H9 (cell line): ENCODE data around the gene NLN. TPM values are rescaled to one million over a fixed set of nuclear protein-coding genes. Genes with fewer than 3 reads are reported as not detected.

Experiments
- DNase-seq: peaks from one replicate; pipeline ENCODE4 v3.0.0-alpha.2; 2017
- H2AFZ ChIP-seq: one replicate; pipeline ENCODE4 v1.6.1; 2013; ENCODE audit warnings: mild to moderate bottlenecking, low read length, control low read depth, moderate library complexity
- H2AK5ac ChIP-seq: 2 replicates; pipeline ENCODE4 v1.6.1; 2013; ENCODE audit warnings: low read length, control low read depth, mixed read lengths; ENCODE audit not compliant: insufficient read length
- H2BK120ac ChIP-seq: one replicate; pipeline ENCODE4 v1.6.1; 2013; ENCODE audit warnings: low read depth, mild to moderate bottlenecking, low read length, control low read depth, inconsistent platforms; ENCODE audit not compliant: poor library complexity, severe bottlenecking
- H2BK12ac ChIP-seq: 2 replicates; pipeline ENCODE4 v1.6.1; 2013; ENCODE audit warnings: low read length, control low read depth, mixed read lengths, low read depth; ENCODE audit not compliant: insufficient read length
- H2BK15ac ChIP-seq: 2 replicates; pipeline ENCODE4 v1.6.1; 2013; ENCODE audit warnings: low read depth, low read length, control low read depth
- H2BK20ac ChIP-seq: one replicate; pipeline ENCODE4 v1.6.1; 2013; ENCODE audit warnings: low read depth, mild to moderate bottlenecking, low read length, control low read depth, inconsistent platforms; ENCODE audit not compliant: poor library complexity, severe bottlenecking
- H2BK5ac ChIP-seq: 2 replicates; pipeline ENCODE4 v1.6.1; 2013; ENCODE audit warnings: low read length, control low read depth, mixed read lengths; ENCODE audit not compliant: insufficient read length
- H3K14ac ChIP-seq: 2 replicates; pipeline ENCODE4 v1.6.1; 2013; ENCODE audit warnings: low read length, control low read depth; ENCODE audit not compliant: insufficient read depth
- H3K18ac ChIP-seq: 2 replicates; pipeline ENCODE4 v1.6.1; 2013; ENCODE audit warnings: low read depth, mild to moderate bottlenecking, mixed read lengths, low read length, control low read depth; ENCODE audit not compliant: insufficient read length
- H3K23ac ChIP-seq: 2 replicates; pipeline ENCODE4 v1.6.1; 2013; ENCODE audit warnings: low read length, control low read depth, mixed read lengths, low read depth; ENCODE audit not compliant: insufficient read length
- H3K23me2 ChIP-seq: 2 replicates; pipeline ENCODE4 v1.6.1; 2013; ENCODE audit warnings: low read depth, mild to moderate bottlenecking, mixed read lengths, low read length, control low read depth; ENCODE audit not compliant: insufficient read length, poor library complexity, severe bottlenecking
- H3K27ac ChIP-seq: 2 replicates; pipeline ENCODE4 v1.5.1; 2013; ENCODE audit warnings: low read length, control low read depth, mixed read lengths, low read depth; ENCODE audit not compliant: insufficient read length
- H3K27me3 ChIP-seq: 2 replicates; pipeline ENCODE4 v1.6.1; 2013; ENCODE audit warnings: low read length, control low read depth, inconsistent platforms; ENCODE audit not compliant: insufficient read depth
- H3K4ac ChIP-seq: 2 replicates; pipeline ENCODE4 v1.6.1; 2013; ENCODE audit warnings: low read depth, mild to moderate bottlenecking, control low read depth, inconsistent platforms, low read length, moderate library complexity
- H3K4me1 ChIP-seq: 2 replicates; pipeline ENCODE4 v1.6.1; 2013; ENCODE audit warnings: low read length, control low read depth, inconsistent platforms; ENCODE audit not compliant: insufficient read depth
- H3K4me2 ChIP-seq: 2 replicates; pipeline ENCODE4 v1.6.1; 2013; ENCODE audit warnings: low read length, control low read depth, mixed read lengths; ENCODE audit not compliant: insufficient read length, insufficient read depth
- H3K56ac ChIP-seq: 2 replicates; pipeline ENCODE4 v1.6.1; 2013; ENCODE audit warnings: low read depth, mild to moderate bottlenecking, mixed read lengths, low read length, control low read depth; ENCODE audit not compliant: insufficient read length
- H3K79me1 ChIP-seq: 2 replicates; pipeline ENCODE4 v1.6.1; 2013; ENCODE audit warnings: low read depth, mild to moderate bottlenecking, moderate library complexity, low read length, control low read depth, inconsistent platforms; ENCODE audit not compliant: insufficient read depth, poor library complexity, severe bottlenecking
- H3K79me2 ChIP-seq: 2 replicates; pipeline ENCODE4 v1.6.1; 2013; ENCODE audit warnings: low read length, control low read depth, inconsistent platforms; ENCODE audit not compliant: insufficient read depth
- H3K9ac ChIP-seq: 2 replicates; pipeline ENCODE4 v1.6.1; 2013; ENCODE audit warnings: low read length, control low read depth, mixed read lengths; ENCODE audit not compliant: insufficient read length; ENCODE audit errors: extremely low read depth
- H3K9me3 ChIP-seq: one replicate; pipeline ENCODE4 v1.6.1; 2013; ENCODE audit warnings: low read depth, low read length, inconsistent platforms; ENCODE audit not compliant: control insufficient read depth
- H3T11ph ChIP-seq: one replicate; pipeline ENCODE4 v1.6.1; 2013; ENCODE audit warnings: mild to moderate bottlenecking, low read length, control low read depth, inconsistent platforms
- H4K20me1 ChIP-seq: one replicate; pipeline ENCODE4 v1.6.1; 2013; ENCODE audit not compliant: control insufficient read depth, insufficient read length, insufficient read depth
- H4K5ac ChIP-seq: 2 replicates; pipeline ENCODE4 v1.6.1; 2013; ENCODE audit warnings: low read depth, mild to moderate bottlenecking, mixed read lengths, low read length, control low read depth; ENCODE audit not compliant: insufficient read length
- H4K8ac ChIP-seq: replicated peaks from 2 replicates; pipeline ENCODE4 v1.6.1; 2013; ENCODE audit warnings: low read length, control low read depth, mixed read lengths, low read depth; ENCODE audit not compliant: insufficient read length
- H4K91ac ChIP-seq: 2 replicates; pipeline ENCODE4 v1.6.1; 2013; ENCODE audit warnings: low read depth, mild to moderate bottlenecking, moderate library complexity, mixed read lengths, low read length, control low read depth; ENCODE audit not compliant: insufficient read length
- H3K27ac Mint-ChIP-seq, 3 experiments: 2 replicates in 2 of 3; 3 replicates in 1 of 3; pipeline ENCODE4 v1.8.0; 2020 to 2021; ENCODE audit warnings: mixed read lengths in 3 of 3, mild to moderate bottlenecking in 1 of 3, moderate library complexity in 1 of 3
- H3K27me3 Mint-ChIP-seq: 2 replicates; pipeline ENCODE4 v1.8.0; 2021; ENCODE audit warnings: low read depth, mild to moderate bottlenecking, moderate library complexity, mixed read lengths
- H3K36me3 Mint-ChIP-seq, 3 experiments: 2 replicates in 2 of 3; 3 replicates in 1 of 3; pipeline ENCODE4 v1.8.0; 2020 to 2021; ENCODE audit warnings: low read depth in 3 of 3, mixed read lengths in 3 of 3; ENCODE audit not compliant: insufficient read depth in 1 of 3
- H3K4me1 Mint-ChIP-seq, 2 experiments: 2 replicates each; pipeline ENCODE4 v1.8.0; 2020; ENCODE audit warnings: mixed read lengths in 2 of 2
- H3K4me3 Mint-ChIP-seq, 2 experiments: 2 replicates in 1 of 2; 3 replicates in 1 of 2; pipeline ENCODE4 v1.8.0; 2020 to 2021; ENCODE audit warnings: mild to moderate bottlenecking in 2 of 2, mixed read lengths in 2 of 2, moderate library complexity in 1 of 2
- H3K9me3 Mint-ChIP-seq, 2 experiments: 2 replicates in 1 of 2; 3 replicates in 1 of 2; pipeline ENCODE4 v1.8.0; 2020; ENCODE audit warnings: mild to moderate bottlenecking in 2 of 2, mixed read lengths in 2 of 2, moderate library complexity in 1 of 2
- total RNA-seq: library from RNA; stranded (reverse); gene quantifications from 2 replicates; pipeline ENCODE4 v1.2.1, GENCODE V29; 2021
- TF ChIP-seq, protein P1 (sequence below): fragments of 200-600 bp; sonication (generic); conservative IDR thresholded peaks from 3 replicates; pipeline ENCODE4 v1.8.0; 2021; ENCODE audit warnings: antibody characterized with exemption, mild to moderate bottlenecking

NLN gene
- total RNA-seq, 1 experiment from 2014 or later, result 137 TPM

DNA sequence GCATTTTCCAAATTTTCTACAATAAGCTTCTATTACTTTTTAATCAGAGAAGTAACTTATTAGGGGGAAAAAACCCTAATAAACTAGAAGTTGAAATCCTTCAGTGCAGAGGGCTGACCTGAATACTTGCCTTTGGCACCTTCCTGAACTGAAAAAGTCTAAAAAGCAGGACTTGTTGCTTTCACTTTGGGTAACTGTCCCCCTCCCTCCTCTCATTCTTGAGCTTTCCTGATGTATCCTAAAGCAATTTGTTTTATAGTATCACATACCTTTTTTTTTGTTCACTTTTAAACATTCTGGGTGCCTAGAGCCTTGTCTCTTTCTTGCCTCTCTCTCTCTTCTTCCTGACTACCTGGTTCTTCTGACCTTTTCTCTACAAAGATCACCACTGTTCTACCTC, 140.4 kb downstream of the NLN start:
- Histone ChIP-seq H3K18ac (no peak overlapping the region), H3K27me3 (no peaks in the 10 kb centered on the region), H2AK5ac (no peak overlapping the region), H4K5ac (no peak overlapping the region), H3K56ac (no peak overlapping the region), H3K14ac (no peak overlapping the region), H3K27ac (no peak overlapping the region), H2BK12ac (no peak overlapping the region), H2BK5ac (no peak overlapping the region), H2BK15ac (no peak overlapping the region), H3K9me3 (no peaks in the 10 kb centered on the region), H3K79me2 (no peaks in the 10 kb centered on the region), H2BK120ac (no peak overlapping the region), H3K79me1 (no peaks in the 10 kb centered on the region), H4K91ac (no peak overlapping the region), H3K4me2 (no peak overlapping the region), H2BK20ac (no peak overlapping the region), H4K20me1 (no peaks in the 10 kb centered on the region), H3K9ac (no peak overlapping the region), H3K4me1 (no peaks in the 10 kb centered on the region), H3K4ac (no peak overlapping the region), H3T11ph (no peak overlapping the region), H3K23me2 (no peaks in the 10 kb centered on the region), H4K8ac (no peak overlapping the region), H3K23ac (no peak overlapping the region), H2AFZ (no peak overlapping the region)
- TF ChIP-seq, protein P1, sequence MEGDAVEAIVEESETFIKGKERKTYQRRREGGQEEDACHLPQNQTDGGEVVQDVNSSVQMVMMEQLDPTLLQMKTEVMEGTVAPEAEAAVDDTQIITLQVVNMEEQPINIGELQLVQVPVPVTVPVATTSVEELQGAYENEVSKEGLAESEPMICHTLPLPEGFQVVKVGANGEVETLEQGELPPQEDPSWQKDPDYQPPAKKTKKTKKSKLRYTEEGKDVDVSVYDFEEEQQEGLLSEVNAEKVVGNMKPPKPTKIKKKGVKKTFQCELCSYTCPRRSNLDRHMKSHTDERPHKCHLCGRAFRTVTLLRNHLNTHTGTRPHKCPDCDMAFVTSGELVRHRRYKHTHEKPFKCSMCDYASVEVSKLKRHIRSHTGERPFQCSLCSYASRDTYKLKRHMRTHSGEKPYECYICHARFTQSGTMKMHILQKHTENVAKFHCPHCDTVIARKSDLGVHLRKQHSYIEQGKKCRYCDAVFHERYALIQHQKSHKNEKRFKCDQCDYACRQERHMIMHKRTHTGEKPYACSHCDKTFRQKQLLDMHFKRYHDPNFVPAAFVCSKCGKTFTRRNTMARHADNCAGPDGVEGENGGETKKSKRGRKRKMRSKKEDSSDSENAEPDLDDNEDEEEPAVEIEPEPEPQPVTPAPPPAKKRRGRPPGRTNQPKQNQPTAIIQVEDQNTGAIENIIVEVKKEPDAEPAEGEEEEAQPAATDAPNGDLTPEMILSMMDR, result no peak
- Mint-ChIP-seq H3K4me3 (no peak overlapping the region), H3K9me3 (no peaks in the 10 kb centered on the region), H3K27ac (no peak overlapping the region), H3K27me3 (no peaks in the 10 kb centered on the region; the same call in none of the 2 replicates), H3K4me1 (no peaks in the 10 kb centered on the region), H3K36me3 (no peaks in the 10 kb centered on the region; a peak in 1 of 7 replicates)
- no peak for DNase-seq
